ENCODE measurements around the gene CCDC197.

DNA sequence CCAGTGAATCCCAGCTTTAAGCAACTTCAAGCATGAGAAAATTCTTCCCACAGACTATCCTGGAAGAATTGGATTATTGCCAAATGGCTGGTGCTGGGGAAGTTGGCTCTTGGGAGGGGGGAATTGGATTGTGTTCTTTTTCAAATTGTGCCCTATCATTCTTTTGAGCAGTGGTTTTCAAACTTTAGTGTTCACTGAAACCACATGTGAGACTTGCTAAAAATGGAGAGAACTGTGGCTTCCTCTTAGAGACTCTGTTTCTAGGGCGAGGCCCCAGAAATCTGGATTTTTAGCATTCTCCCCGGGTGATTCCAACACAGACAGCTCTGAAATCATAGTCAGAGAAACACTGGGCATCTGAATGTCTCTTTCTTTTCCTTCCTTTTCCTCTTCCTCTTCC, 14.7 kb downstream of the CCDC197 start:
- TF ChIP-seq CEBPB (IDR thresholded peaks at IDR 0.05; ENCODE audit: low read depth, low read length), result no peak
- TF ChIP-seq, protein P1, sequence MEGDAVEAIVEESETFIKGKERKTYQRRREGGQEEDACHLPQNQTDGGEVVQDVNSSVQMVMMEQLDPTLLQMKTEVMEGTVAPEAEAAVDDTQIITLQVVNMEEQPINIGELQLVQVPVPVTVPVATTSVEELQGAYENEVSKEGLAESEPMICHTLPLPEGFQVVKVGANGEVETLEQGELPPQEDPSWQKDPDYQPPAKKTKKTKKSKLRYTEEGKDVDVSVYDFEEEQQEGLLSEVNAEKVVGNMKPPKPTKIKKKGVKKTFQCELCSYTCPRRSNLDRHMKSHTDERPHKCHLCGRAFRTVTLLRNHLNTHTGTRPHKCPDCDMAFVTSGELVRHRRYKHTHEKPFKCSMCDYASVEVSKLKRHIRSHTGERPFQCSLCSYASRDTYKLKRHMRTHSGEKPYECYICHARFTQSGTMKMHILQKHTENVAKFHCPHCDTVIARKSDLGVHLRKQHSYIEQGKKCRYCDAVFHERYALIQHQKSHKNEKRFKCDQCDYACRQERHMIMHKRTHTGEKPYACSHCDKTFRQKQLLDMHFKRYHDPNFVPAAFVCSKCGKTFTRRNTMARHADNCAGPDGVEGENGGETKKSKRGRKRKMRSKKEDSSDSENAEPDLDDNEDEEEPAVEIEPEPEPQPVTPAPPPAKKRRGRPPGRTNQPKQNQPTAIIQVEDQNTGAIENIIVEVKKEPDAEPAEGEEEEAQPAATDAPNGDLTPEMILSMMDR (conservative IDR thresholded peaks at IDR 0.05; ENCODE audit: low read depth, low read length), result no peak

All from IMR-90 (cell line).